DMS79 (cell line): ENCODE results near the gene CAPN13.

ENCODE experiments used
- DNase-seq: peaks from one replicate; lab custom pipeline; 2025; lab: John Stamatoyannopoulos, UW

The CAPN13 gene

GRCh38 chr2:30807249-30807648, at the start of gene CAPN13:
CAPN13 (minus strand) TSS chr2:30807446; CDS start chr2:30787325, 20,121 bp downstream.
- DNase-seq: no peak

- no peak for DNase-seq
Measured at GRCh38 chr2:30847841-30848240, 40.6 kb upstream of the CAPN13 start.

- no peak for DNase-seq
Measured at GRCh38 chr2:30847329-30847728, 40.1 kb upstream of the CAPN13 start.

GRCh38 chr2:30828586-30828985, 21.3 kb upstream of the CAPN13 start:
- no peak for DNase-seq

- no peak for DNase-seq
Measured at GRCh38 chr2:30826916-30827315, 19.7 kb upstream of the CAPN13 start.

GRCh38 chr2:30826481-30826880, 19.2 kb upstream of the CAPN13 start:
- DNase-seq: no peak

- no peak for DNase-seq
Measured at GRCh38 chr2:30823452-30823851, 16.2 kb upstream of the CAPN13 start.

GRCh38 chr2:30821960-30822359, 14.7 kb upstream of the CAPN13 start:
- DNase-seq: no peak

- no peak for DNase-seq
Measured at GRCh38 chr2:30820381-30821055, 13.3 kb upstream of the CAPN13 start.

GRCh38 chr2:30809938-30810337, 2.7 kb upstream of the CAPN13 start:
- no peak for DNase-seq

- no peak for DNase-seq
Measured at GRCh38 chr2:30808695-30809094, 1.4 kb upstream of the CAPN13 start.

- DNase-seq: no peak
Measured at GRCh38 chr2:30803281-30803680, 4.0 kb downstream of the CAPN13 start.

- DNase-seq: no peak
Measured at GRCh38 chr2:30802611-30803010, 4.6 kb downstream of the CAPN13 start.

GRCh38 chr2:30801821-30802455, 5.3 kb downstream of the CAPN13 start:
- DNase-seq: no peak

GRCh38 chr2:30800159-30800558, 7.1 kb downstream of the CAPN13 start:
- no peak for DNase-seq

GRCh38 chr2:30799366-30799765, 7.9 kb downstream of the CAPN13 start:
- DNase-seq: no peak

- DNase-seq: no peak
Measured at GRCh38 chr2:30798536-30798991, 8.7 kb downstream of the CAPN13 start.

GRCh38 chr2:30797381-30798015, 9.7 kb downstream of the CAPN13 start:
- no peak for DNase-seq

GRCh38 chr2:30796699-30797098, 10.5 kb downstream of the CAPN13 start:
- no peak for DNase-seq

- no peak for DNase-seq
Measured at GRCh38 chr2:30792521-30792920, 14.7 kb downstream of the CAPN13 start.

- no peak for DNase-seq
Measured at GRCh38 chr2:30790879-30791278, 16.4 kb downstream of the CAPN13 start.

- no peak for DNase-seq
Measured at GRCh38 chr2:30789670-30790210, 17.5 kb downstream of the CAPN13 start.
